Astrocyte (in vitro differentiated cells and primary cell): ENCODE results near the gene MTUS2. TPM values are rescaled to one million over a fixed set of nuclear protein-coding genes. Genes with fewer than 3 reads are reported as not detected.

Experiments
- DNase-seq: peaks from one replicate; pipeline ENCODE4 v3.0.0-alpha.2; 2010; ENCODE audit warnings: low read depth
- FAIRE-seq: peaks from 2 replicates; lab custom pipeline; 2011; peaks lifted over from hg19 to GRCh38; lab: Jason Lieb, UNC
- H2AFZ ChIP-seq: 2 replicates; pipeline ENCODE4 v1.6.0; 2012; ENCODE audit warnings: low read depth, low read length, inconsistent platforms
- H3K27ac ChIP-seq: 2 replicates; pipeline ENCODE4 v1.5.1; 2011; ENCODE audit warnings: low read depth, low read length, inconsistent platforms
- H3K27me3 ChIP-seq: 2 replicates; pipeline ENCODE4 v1.6.0; 2011; ENCODE audit warnings: low read length, inconsistent platforms; ENCODE audit not compliant: insufficient read depth
- H3K36me3 ChIP-seq: 2 replicates; pipeline ENCODE4 v1.5.1; 2011; ENCODE audit warnings: low read length, inconsistent platforms; ENCODE audit not compliant: insufficient read depth
- H3K4me1 ChIP-seq: 2 replicates; pipeline ENCODE4 v1.5.1; 2011; ENCODE audit warnings: low read length, inconsistent platforms; ENCODE audit not compliant: insufficient read depth
- H3K4me2 ChIP-seq: 2 replicates; pipeline ENCODE4 v1.6.0; 2012; ENCODE audit warnings: low read length, inconsistent platforms
- H3K4me3 ChIP-seq: 2 replicates; pipeline ENCODE4 v1.5.1; 2011; ENCODE audit warnings: low read depth, mild to moderate bottlenecking, low read length, inconsistent platforms; ENCODE audit not compliant: insufficient read depth
- H3K79me2 ChIP-seq: 2 replicates; pipeline ENCODE4 v1.6.0; 2012; ENCODE audit warnings: mild to moderate bottlenecking, low read length, inconsistent platforms; ENCODE audit not compliant: insufficient read depth
- H3K9ac ChIP-seq: 2 replicates; pipeline ENCODE4 v1.6.0; 2012; ENCODE audit warnings: mild to moderate bottlenecking, low read length, inconsistent platforms
- H3K9me3 ChIP-seq: 2 replicates; pipeline ENCODE4 v1.5.1; 2012; ENCODE audit warnings: low read depth, mild to moderate bottlenecking, low read length, inconsistent platforms; ENCODE audit not compliant: insufficient read depth
- H4K20me1 ChIP-seq: 2 replicates; pipeline ENCODE4 v1.6.0; 2012; ENCODE audit warnings: low read length, inconsistent platforms; ENCODE audit not compliant: insufficient read depth
- H3K27ac Mint-ChIP-seq: one replicate; pipeline ENCODE4 v1.8.0; 2021; ENCODE audit warnings: mild to moderate bottlenecking, mixed read lengths; ENCODE audit not compliant: unreplicated experiment
- H3K27me3 Mint-ChIP-seq: one replicate; pipeline ENCODE4 v1.8.0; 2021; ENCODE audit warnings: low read depth, mixed read lengths; ENCODE audit not compliant: unreplicated experiment
- H3K36me3 Mint-ChIP-seq: one replicate; pipeline ENCODE4 v1.8.0; 2021; ENCODE audit warnings: low read depth, mixed read lengths; ENCODE audit not compliant: unreplicated experiment
- H3K4me1 Mint-ChIP-seq: one replicate; pipeline ENCODE4 v1.8.0; 2021; ENCODE audit warnings: low read depth, mixed read lengths; ENCODE audit not compliant: unreplicated experiment
- H3K4me3 Mint-ChIP-seq: one replicate; pipeline ENCODE4 v1.8.0; 2021; ENCODE audit warnings: mild to moderate bottlenecking, moderate library complexity, mixed read lengths; ENCODE audit not compliant: unreplicated experiment
- H3K9me3 Mint-ChIP-seq: one replicate; pipeline ENCODE4 v1.8.0; 2021; ENCODE audit warnings: mild to moderate bottlenecking, mixed read lengths; ENCODE audit not compliant: unreplicated experiment
- CTCF ChIP-seq: IDR thresholded peaks from 2 replicates; pipeline ENCODE4 v1.5.1; 2011; ENCODE audit warnings: low read depth, mild to moderate bottlenecking, inconsistent platforms, low read length, moderate library complexity; ENCODE audit not compliant: insufficient read depth
- EZH2 ChIP-seq: IDR thresholded peaks from 2 replicates; pipeline ENCODE4 v1.6.1; 2012; ENCODE audit warnings: mild to moderate bottlenecking, low read length, inconsistent platforms; ENCODE audit not compliant: insufficient read depth
- total RNA-seq: library from RNA; stranded (reverse); gene quantifications from 2 replicates; pipeline ENCODE4 v1.2.1, GENCODE V29; 2021

The MTUS2 gene
- total RNA-seq, 1 donor from 2014 or later = 0.50 TPM

- H2AFZ ChIP-seq = no peak overlapping the region
- H3K4me1 ChIP-seq = peaks cover 11% of the 10 kb centered on the region
- H3K27me3 ChIP-seq = no peaks in the 10 kb centered on the region
- TF ChIP-seq EZH2 (no peak), CTCF (no peak)
- H3K4me2 ChIP-seq = no peak overlapping the region
- H3K9ac ChIP-seq = no peak overlapping the region
- peaks cover 40% of the 10 kb centered on the region for H3K79me2 ChIP-seq
- H3K27ac Mint-ChIP-seq = no peak overlapping the region
- H3K4me1 Mint-ChIP-seq = peaks cover 20% of the 10 kb centered on the region
- H3K9me3 ChIP-seq = no peaks in the 10 kb centered on the region
- no peaks in the 10 kb centered on the region for H3K27me3 Mint-ChIP-seq
- H3K9me3 Mint-ChIP-seq = no peaks in the 10 kb centered on the region
- no peak for DNase-seq
- H3K36me3 Mint-ChIP-seq = peaks cover 47% of the 10 kb centered on the region
- H3K4me3 ChIP-seq = no peak overlapping the region
- H3K36me3 ChIP-seq = peaks cover 53% of the 10 kb centered on the region
- no peak overlapping the region for H3K27ac ChIP-seq
- H4K20me1 ChIP-seq = peaks cover 6% of the 10 kb centered on the region
- no peak for FAIRE-seq
- no peak overlapping the region for H3K4me3 Mint-ChIP-seq
These were observed 707.8 kb downstream of the MTUS2 start for GRCh38 chr13:29527916-29528315.

DNA sequence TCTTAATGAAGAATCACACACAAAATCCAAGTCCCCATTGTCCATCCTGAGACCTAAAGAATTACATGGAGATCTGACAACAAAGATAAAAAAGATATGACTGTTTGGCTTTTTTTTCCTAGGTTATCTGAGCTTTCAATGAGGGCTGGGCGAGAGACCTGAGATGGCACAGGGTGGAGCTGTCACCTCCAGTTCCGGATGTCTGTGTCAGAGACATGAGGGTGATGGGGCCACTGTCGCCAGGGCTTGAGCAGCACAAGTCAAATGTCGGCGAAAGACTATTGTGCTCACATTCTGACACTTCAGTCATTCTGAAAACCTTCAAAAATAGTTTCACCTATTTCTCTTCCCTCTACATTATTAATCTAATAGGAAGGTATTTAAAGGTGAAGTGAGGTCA, 709.6 kb downstream of the MTUS2 start:
- H3K9me3 Mint-ChIP-seq = no peaks in the 10 kb centered on the region
- Histone ChIP-seq H3K27me3 (no peaks in the 10 kb centered on the region), H2AFZ (no peak overlapping the region), H3K9me3 (no peaks in the 10 kb centered on the region), H3K4me3 (no peak overlapping the region), H3K4me1 (no peaks in the 10 kb centered on the region), H4K20me1 (peaks cover 15% of the 10 kb centered on the region), H3K9ac (no peak overlapping the region), H3K36me3 (peaks cover 61% of the 10 kb centered on the region), H3K27ac (no peak overlapping the region), H3K79me2 (peaks cover 56% of the 10 kb centered on the region), H3K4me2 (no peak overlapping the region)
- peaks cover 46% of the 10 kb centered on the region for H3K36me3 Mint-ChIP-seq
- no peaks in the 10 kb centered on the region for H3K27me3 Mint-ChIP-seq
- peak overlapping the region; percentile 6 for H3K27ac Mint-ChIP-seq
- DNase-seq (no peak), FAIRE-seq (no peak)
- no peak overlapping the region for H3K4me3 Mint-ChIP-seq
- no peak for TF ChIP-seq EZH2
- peaks cover 21% of the 10 kb centered on the region for H3K4me1 Mint-ChIP-seq

DNA sequence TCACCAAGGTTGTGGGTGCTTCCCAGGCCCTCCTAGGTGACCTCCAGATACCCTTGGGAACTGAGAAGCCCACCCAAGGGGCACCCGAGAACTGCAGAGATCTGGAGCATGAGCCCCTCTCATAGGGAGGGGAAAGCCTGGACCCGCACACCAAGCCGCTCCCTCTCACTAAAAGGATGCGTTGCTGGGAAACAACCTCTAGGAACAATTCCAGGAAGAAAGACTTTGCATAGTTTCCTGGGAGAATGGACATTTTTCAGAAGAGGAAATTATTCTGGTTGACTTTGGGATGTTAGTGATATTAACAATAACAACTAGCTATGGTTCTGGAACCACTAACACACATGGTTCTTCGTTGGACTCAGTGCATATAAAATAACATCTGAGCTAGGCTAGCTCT, 710.8 kb downstream of the MTUS2 start:
- no peak overlapping the region for H3K4me3 ChIP-seq
- no peak overlapping the region for H2AFZ ChIP-seq
- H3K4me2 ChIP-seq = no peak overlapping the region
- TF ChIP-seq EZH2 (no peak), CTCF (no peak)
- Mint-ChIP-seq H3K4me3 (no peak overlapping the region), H3K9me3 (no peaks in the 10 kb centered on the region), H3K27me3 (no peaks in the 10 kb centered on the region), H3K4me1 (peaks cover 21% of the 10 kb centered on the region), H3K36me3 (peaks cover 48% of the 10 kb centered on the region), H3K27ac (no peak overlapping the region)
- H3K27ac ChIP-seq = no peak overlapping the region
- no peak overlapping the region for H3K9ac ChIP-seq
- H3K4me1 ChIP-seq = no peaks in the 10 kb centered on the region
- H3K27me3 ChIP-seq = no peaks in the 10 kb centered on the region
- peaks cover 12% of the 10 kb centered on the region for H4K20me1 ChIP-seq
- no peak for DNase-seq
- H3K9me3 ChIP-seq = no peaks in the 10 kb centered on the region
- H3K79me2 ChIP-seq = peaks cover 60% of the 10 kb centered on the region
- no peak for FAIRE-seq
- H3K36me3 ChIP-seq = peaks cover 61% of the 10 kb centered on the region
